SU-DHL-6 (cell line): ENCODE results near the gene MYRFL.

Experiments used
- H2AFZ ChIP-seq: fragments of 200-600 bp; sonication (generic); 2 replicates; pipeline ENCODE4 v1.6.1; 2014; ENCODE audit warnings: low read depth, mild to moderate bottlenecking, moderate library complexity, mixed read lengths, antibody characterized with exemption, low read length; ENCODE audit not compliant: severe bottlenecking
- H3F3A ChIP-seq: fragments of 200-600 bp; shearing (Covaris generic); 2 replicates; pipeline ENCODE4 v1.6.0; 2016; ENCODE audit warnings: antibody characterized with exemption, mild to moderate bottlenecking; ENCODE audit not compliant: insufficient read depth
- H3K27ac ChIP-seq: fragments of 200-600 bp; sonication (generic); 2 replicates; pipeline ENCODE4 v1.5.1; 2016; ENCODE audit warnings: low read depth, mild to moderate bottlenecking, low read length, moderate library complexity, mixed read lengths
- H3K27me3 ChIP-seq: fragments of 200-600 bp; sonication (generic), shearing (Covaris generic); 2 replicates; pipeline ENCODE4 v1.6.0; 2014; ENCODE audit warnings: mild to moderate bottlenecking, low read length
- H3K36me3 ChIP-seq: fragments of 200-600 bp; sonication (generic); 2 replicates; pipeline ENCODE4 v1.6.1; 2014; ENCODE audit warnings: mild to moderate bottlenecking, low read length, mixed read lengths
- H3K4me2 ChIP-seq: fragments of 300-600, 200-600 bp; shearing (Covaris generic), sonication (generic); 2 replicates; pipeline ENCODE4 v1.6.0; 2014; ENCODE audit warnings: low read length, low read depth, mild to moderate bottlenecking; ENCODE audit not compliant: poor library complexity, severe bottlenecking
- H3K4me3 ChIP-seq: fragments of 200-600 bp; sonication (generic); 2 replicates; pipeline ENCODE4 v1.5.1; 2014; ENCODE audit warnings: antibody characterized with exemption, low read length, mild to moderate bottlenecking, mixed read lengths; ENCODE audit not compliant: insufficient read depth, poor library complexity, severe bottlenecking
- H3K79me2 ChIP-seq: fragments of 200-600 bp; sonication (generic); 2 replicates; pipeline ENCODE4 v1.6.1; 2014; ENCODE audit warnings: mild to moderate bottlenecking, low read length, moderate library complexity; ENCODE audit not compliant: insufficient read depth
- H3K9ac ChIP-seq: fragments of 200-600 bp; sonication (generic); 2 replicates; pipeline ENCODE4 v1.7.0; 2014; ENCODE audit warnings: mild to moderate bottlenecking, low read length
- H3K9me2 ChIP-seq: fragments of 200-600 bp; sonication (generic); replicated peaks from 2 replicates; pipeline ENCODE4 v1.6.1; 2014; ENCODE audit warnings: low read length; ENCODE audit not compliant: insufficient read depth
- H3K9me3 ChIP-seq: fragments of 200-600 bp; sonication (generic); 2 replicates; pipeline ENCODE4 v1.6.1; 2014; ENCODE audit warnings: low read length, mixed read lengths; ENCODE audit not compliant: insufficient read depth
- H4K20me1 ChIP-seq: fragments of 200-600 bp; sonication (generic); 2 replicates; pipeline ENCODE4 v1.6.1; 2014; ENCODE audit warnings: low read depth, mild to moderate bottlenecking, antibody characterized with exemption, low read length, moderate library complexity, mixed read lengths
- CTCF ChIP-seq: fragments of 200-600 bp; sonication (generic); IDR thresholded peaks from one replicate; pipeline ENCODE4 v1.5.1; 2017; ENCODE audit warnings: antibody characterized with exemption, mild to moderate bottlenecking, low read length, moderate library complexity; ENCODE audit not compliant: insufficient read depth, poor library complexity, severe bottlenecking
- EZH2phosphoT487 ChIP-seq: fragments of 200-600 bp; sonication (generic), shearing (Covaris generic); conservative IDR thresholded peaks from 2 replicates; pipeline ENCODE4 v1.6.1; 2018; ENCODE audit warnings: mild to moderate bottlenecking, antibody characterized with exemption, low read length, moderate library complexity, mixed read lengths

Gene MYRFL

GRCh38 chr12:69985656-69986055 lies 160.6 kb downstream of the MYRFL start:
- Histone ChIP-seq H3K9ac (no peak overlapping the region), H3K27me3 (no peaks in the 10 kb centered on the region), H3K4me2 (no peak overlapping the region), H3K36me3 (no peaks in the 10 kb centered on the region), H3K4me3 (no peak overlapping the region), H2AFZ (no peak overlapping the region), H3F3A (no peaks in the 10 kb centered on the region), H3K79me2 (no peaks in the 10 kb centered on the region), H3K27ac (no peak overlapping the region), H3K9me3 (no peaks in the 10 kb centered on the region), H3K9me2 (no peaks in the 10 kb centered on the region), H4K20me1 (no peaks in the 10 kb centered on the region)
- TF ChIP-seq EZH2phosphoT487 = no peak
- peak; percentile 20 for TF ChIP-seq CTCF

GRCh38 chr12:69986114-69986513 lies 161.1 kb downstream of the MYRFL start:
- Histone ChIP-seq H4K20me1 (no peaks in the 10 kb centered on the region), H3F3A (no peaks in the 10 kb centered on the region), H3K4me3 (no peak overlapping the region), H3K9me3 (no peaks in the 10 kb centered on the region), H2AFZ (no peak overlapping the region), H3K9ac (no peak overlapping the region), H3K9me2 (no peaks in the 10 kb centered on the region), H3K4me2 (no peak overlapping the region), H3K79me2 (no peaks in the 10 kb centered on the region), H3K36me3 (no peaks in the 10 kb centered on the region), H3K27ac (no peak overlapping the region), H3K27me3 (no peaks in the 10 kb centered on the region)
- TF ChIP-seq CTCF = no peak
- no peak for TF ChIP-seq EZH2phosphoT487

- no peak overlapping the region for H3K9ac ChIP-seq
- TF ChIP-seq EZH2phosphoT487 = no peak
- no peak for TF ChIP-seq CTCF
- no peaks in the 10 kb centered on the region for H3K36me3 ChIP-seq
- no peaks in the 10 kb centered on the region for H3K27me3 ChIP-seq
- H3K9me3 ChIP-seq = no peaks in the 10 kb centered on the region
- no peaks in the 10 kb centered on the region for H3K79me2 ChIP-seq
- no peak overlapping the region for H3K4me2 ChIP-seq
- no peak overlapping the region for H2AFZ ChIP-seq
- no peaks in the 10 kb centered on the region for H3K9me2 ChIP-seq
- H4K20me1 ChIP-seq = no peaks in the 10 kb centered on the region
- no peak overlapping the region for H3K4me3 ChIP-seq
- no peaks in the 10 kb centered on the region for H3F3A ChIP-seq
- no peak overlapping the region for H3K27ac ChIP-seq
These were observed 162.6 kb downstream of the MYRFL start for GRCh38 chr12:69987579-69988091.
